Astrocyte (in vitro differentiated cells and primary cell): ENCODE data around the gene MAP3K10.
"Not testable (repeated sequence)": the region's sequence is repeated elsewhere in the genome, so short reads cannot be mapped to it uniquely, and the experiment has no call there.

ENCODE experiments used
- CTCF ChIP-seq: IDR thresholded peaks from 2 replicates; pipeline ENCODE4 v1.5.1; 2011; ENCODE audit warnings: low read depth, mild to moderate bottlenecking, inconsistent platforms, low read length, moderate library complexity; ENCODE audit not compliant: insufficient read depth
- EZH2 ChIP-seq: IDR thresholded peaks from 2 replicates; pipeline ENCODE4 v1.6.1; 2012; ENCODE audit warnings: mild to moderate bottlenecking, low read length, inconsistent platforms; ENCODE audit not compliant: insufficient read depth

- TF ChIP-seq CTCF, EZH2: not testable (repeated sequence)
These were observed 20.8 kb upstream of the MAP3K10 start for GRCh38 chr19:40170303-40170989.
